ENCODE measurements around the gene TUSC2. TPM values are rescaled to one million over a fixed set of nuclear protein-coding genes. Genes with fewer than 3 reads are reported as not detected.

Gene TUSC2
- total RNA-seq, 1 donor: 22.0 TPM

DNA sequence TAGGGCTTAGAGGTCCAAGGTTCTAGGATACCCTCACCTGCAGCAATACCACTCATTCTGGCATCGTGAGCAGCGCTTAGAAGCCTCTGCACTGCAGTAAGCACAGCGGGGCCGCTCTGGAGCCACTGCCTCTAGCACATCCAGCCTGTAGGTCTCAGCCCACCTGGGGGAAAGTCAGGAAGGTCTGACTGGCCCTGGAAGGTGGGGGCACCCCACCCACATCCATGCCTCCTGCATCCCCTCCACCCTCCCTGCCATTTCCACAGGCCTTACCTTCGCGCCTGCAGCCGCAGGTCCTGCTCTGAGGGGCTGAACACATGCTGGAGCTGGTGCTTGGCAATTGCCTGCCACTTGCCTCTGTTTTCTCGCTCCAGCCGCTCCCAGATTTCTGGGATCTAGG, 13.5 kb upstream of the TUSC2 start:
- no peak for DNase-seq (ENCODE audit: low read depth)
- peak overlapping the region; percentile 58 for H3K4me3 ChIP-seq (ENCODE audit: low read depth, low read length)
- TF ChIP-seq, protein P1, sequence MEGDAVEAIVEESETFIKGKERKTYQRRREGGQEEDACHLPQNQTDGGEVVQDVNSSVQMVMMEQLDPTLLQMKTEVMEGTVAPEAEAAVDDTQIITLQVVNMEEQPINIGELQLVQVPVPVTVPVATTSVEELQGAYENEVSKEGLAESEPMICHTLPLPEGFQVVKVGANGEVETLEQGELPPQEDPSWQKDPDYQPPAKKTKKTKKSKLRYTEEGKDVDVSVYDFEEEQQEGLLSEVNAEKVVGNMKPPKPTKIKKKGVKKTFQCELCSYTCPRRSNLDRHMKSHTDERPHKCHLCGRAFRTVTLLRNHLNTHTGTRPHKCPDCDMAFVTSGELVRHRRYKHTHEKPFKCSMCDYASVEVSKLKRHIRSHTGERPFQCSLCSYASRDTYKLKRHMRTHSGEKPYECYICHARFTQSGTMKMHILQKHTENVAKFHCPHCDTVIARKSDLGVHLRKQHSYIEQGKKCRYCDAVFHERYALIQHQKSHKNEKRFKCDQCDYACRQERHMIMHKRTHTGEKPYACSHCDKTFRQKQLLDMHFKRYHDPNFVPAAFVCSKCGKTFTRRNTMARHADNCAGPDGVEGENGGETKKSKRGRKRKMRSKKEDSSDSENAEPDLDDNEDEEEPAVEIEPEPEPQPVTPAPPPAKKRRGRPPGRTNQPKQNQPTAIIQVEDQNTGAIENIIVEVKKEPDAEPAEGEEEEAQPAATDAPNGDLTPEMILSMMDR (IDR thresholded peaks at IDR 0.05; ENCODE audit: insufficient read depth, low read depth, low read length): no peak

DNA sequence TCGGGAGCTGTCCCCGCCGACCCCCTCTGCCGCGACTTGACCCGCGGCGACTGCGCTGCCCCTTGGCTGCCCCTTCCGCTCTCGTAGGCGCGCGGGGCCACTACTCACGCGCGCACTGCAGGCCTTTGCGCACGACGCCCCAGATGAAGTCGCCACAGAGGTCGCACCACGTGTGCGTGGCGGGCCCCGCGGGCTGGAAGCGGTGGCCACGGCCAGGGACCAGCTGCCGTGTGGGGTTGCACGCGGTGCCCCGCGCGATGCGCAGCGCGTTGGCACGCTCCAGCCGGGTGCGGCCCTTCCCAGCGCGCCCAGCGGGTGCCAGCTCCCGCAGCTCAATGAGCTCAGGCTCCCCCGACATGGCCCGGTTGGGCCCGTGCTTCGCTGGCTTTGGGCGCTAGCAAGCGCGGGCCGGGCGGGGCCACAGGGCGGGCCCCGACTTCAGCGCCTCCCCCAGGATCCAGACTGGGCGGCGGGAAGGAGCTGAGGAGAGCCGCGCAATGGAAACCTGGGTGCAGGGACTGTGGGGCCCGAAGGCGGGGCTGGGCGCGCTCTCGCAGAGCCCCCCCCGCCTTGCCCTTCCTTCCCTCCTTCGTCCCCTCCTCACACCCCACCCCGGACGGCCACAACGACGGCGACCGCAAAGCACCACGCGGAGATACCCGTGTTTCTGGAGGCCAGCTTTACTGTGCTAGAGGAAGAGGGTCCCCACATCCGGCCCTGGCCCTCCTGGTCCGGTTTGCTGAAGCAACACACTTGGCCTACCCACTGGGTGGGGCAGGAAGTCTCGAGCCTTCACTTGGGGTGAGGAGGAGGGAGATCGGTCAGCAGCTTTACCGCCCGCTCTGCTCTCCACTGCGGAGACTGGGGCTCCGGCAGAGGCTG, 12.7 kb upstream of the TUSC2 start, which contains the start of gene RASSF1:
Gene RASSF1 (minus strand): TSS at position 389 of the 882 bp plus-strand sequence. CDS start 31 bp downstream, at position 358.
- peak within 1 kb of the TSS; percentile 58 for H3K4me3 ChIP-seq (ENCODE audit: low read depth, low read length)
- DNase-seq (ENCODE audit: low read depth): peak; percentile 64
- TF ChIP-seq, protein P1 (IDR thresholded peaks at IDR 0.05; ENCODE audit: insufficient read depth, low read depth, low read length): no peak

DNA sequence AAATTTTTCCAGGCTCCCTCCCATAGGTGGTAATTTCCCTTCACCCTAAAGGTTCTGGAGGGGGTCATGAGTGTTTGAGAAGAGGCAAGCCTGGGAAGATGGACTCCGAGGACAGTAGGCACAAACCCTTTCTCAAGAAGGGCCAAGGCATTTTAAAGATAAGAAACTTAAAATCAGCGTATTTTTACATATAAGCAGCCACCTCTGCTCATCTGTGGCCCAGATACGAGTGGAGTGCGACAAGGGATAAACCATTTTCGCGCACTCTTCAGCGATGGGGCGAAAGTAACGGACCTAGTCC, 12.1 kb upstream of the TUSC2 start:
- TF ChIP-seq, protein P1 (IDR thresholded peaks at IDR 0.05; ENCODE audit: insufficient read depth, low read depth, low read length): no peak
- H3K4me3 ChIP-seq (ENCODE audit: low read depth, low read length): peak overlapping the region; percentile 58
- DNase-seq (ENCODE audit: low read depth): no peak

DNA sequence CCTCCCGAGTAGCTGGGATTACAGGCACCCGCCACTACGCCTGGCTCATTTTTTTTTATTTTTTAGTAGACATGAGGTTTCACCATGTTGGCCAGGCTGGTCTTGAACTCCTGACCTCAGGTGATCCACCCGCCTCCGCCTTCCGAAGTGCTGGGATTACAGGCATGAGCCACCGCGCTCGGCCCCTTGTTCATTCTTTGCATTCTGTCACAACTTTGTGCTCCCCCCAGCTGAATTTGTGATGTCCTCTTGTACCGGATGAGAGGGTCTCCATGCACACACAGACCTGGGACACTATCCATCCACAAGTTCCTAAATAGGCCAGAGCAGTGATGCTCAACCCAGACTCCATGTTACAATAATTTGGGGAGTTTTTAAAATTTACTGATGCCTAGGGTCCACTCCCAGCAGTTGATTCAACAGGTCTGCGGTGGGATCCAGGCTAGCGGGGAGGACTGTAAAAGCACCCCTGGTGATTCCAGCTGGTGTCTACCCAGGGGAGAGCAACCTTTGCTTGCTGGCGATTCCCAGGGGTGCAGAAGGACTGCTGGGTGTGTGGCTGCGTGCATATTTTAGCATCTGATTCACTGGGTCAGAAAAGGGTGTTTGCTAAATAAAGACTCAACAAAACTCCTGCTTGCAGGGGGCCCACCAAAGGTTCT, 11.6 kb upstream of the TUSC2 start:
- peak; percentile 67 for DNase-seq (ENCODE audit: low read depth)
- TF ChIP-seq, protein P1 (IDR thresholded peaks at IDR 0.05; ENCODE audit: insufficient read depth, low read depth, low read length): no peak
- peak overlapping the region; percentile 58 for H3K4me3 ChIP-seq (ENCODE audit: low read depth, low read length)

DNA sequence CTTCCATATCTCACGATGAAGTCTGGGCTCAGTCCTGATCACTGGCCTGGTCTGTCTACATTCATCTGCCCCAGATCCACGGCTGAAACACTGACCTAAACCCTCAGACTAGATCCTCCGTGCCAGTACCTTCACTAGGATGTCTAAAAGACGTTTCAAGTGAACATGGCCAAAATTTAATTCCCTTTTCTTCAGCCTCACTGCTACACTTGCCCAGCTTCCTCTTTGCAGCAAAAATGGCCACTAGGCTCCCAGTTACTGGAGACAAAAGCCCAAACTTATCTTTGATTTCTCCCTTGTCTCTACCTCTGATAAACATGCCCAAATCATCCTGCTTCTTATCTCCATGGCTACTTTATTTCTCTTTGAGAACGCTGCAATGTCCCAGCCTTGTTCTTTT, 10.9 kb upstream of the TUSC2 start:
- H3K4me3 ChIP-seq (ENCODE audit: low read depth, low read length): no peak overlapping the region
- DNase-seq (ENCODE audit: low read depth): no peak

DNA sequence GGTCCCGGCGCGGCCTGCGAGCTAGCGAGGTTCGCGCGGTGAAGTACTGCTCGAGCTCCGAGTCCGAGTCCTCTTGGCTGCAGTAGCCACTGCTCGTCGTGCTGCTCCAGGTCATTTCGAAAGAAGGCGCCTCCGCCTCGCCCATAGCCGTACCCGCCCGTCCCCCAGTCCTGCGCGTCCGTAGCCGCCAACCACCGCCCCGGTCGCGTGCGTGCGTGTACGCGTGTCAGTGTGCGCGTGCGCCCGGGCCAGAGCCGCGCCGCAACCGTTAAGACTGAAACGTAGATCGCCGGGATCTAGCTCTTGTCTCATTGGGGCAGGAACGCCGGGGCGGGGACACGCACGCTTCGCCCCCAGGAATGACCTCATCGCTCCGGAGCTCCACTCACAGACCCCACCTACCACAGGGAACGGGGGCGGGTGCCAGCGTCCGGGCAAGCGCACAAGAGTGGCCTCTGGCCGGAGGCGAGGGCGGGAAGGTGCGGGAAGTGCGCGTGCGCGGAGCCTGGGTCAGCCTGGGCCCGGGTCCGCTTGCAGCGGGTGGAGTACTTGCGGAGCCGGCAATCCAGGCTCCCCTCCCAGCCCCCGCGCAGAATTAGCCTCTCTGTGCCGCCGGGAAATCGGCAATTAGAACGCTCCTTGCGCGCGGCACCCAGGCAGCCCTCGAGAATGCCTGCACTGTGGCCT, 9.3 kb upstream of the TUSC2 start:
- DNase-seq (ENCODE audit: low read depth): peak; percentile 100
- H3K4me3 ChIP-seq (ENCODE audit: low read depth, low read length): peak overlapping the region; percentile 85
- TF ChIP-seq, protein P1 (IDR thresholded peaks at IDR 0.05; ENCODE audit: insufficient read depth, low read depth, low read length): no peak

More for the DNA sequence above, 10.9 kb upstream of the TUSC2 start:
- TF ChIP-seq, protein P1 (IDR thresholded peaks at IDR 0.05; ENCODE audit: insufficient read depth, low read depth, low read length): no peak
